PC-3 (cell line): Measurements from ENCODE around the gene EXOC8. TPM values are rescaled to one million over a fixed set of nuclear protein-coding genes. Genes with fewer than 3 reads are reported as not detected.
A peak's percentile ranks its signal among the peaks of the same experiment; 100 is the strongest.

Experiments
- ATAC-seq: fragments of 200-7000 bp; cut with Tn5 transposase; 2 replicates; pipeline ENCODE4 v1.9.1; 2020; ENCODE audit warnings: mild to moderate bottlenecking, moderate library complexity
- BruUV-seq: library from RNA; stranded (reverse); fragments of 400-500 nt; replicated peaks from 2 replicates; lab custom pipeline; 2021; lab: Mats Ljungman, UMichigan
- CTCF ChIA-PET: fragments of 300-600 bp; sonication (Branson Sonifier 250); formaldehyde crosslinking; loops from one replicate; lab custom pipeline; 2022; ENCODE audit warnings: antibody characterized with exemption; lab: Charles Lee
- POLR2A ChIA-PET: fragments of 300-600 bp; sonication (Branson Sonifier 250); formaldehyde crosslinking; loops from one replicate; lab custom pipeline; 2022; ENCODE audit warnings: antibody characterized with exemption; ENCODE audit not compliant: unreplicated experiment; lab: Charles Lee
- DNase-seq: peaks from one replicate; pipeline ENCODE4 v3.0.0-alpha.2; 2015
- H2AFZ ChIP-seq: fragments of 300-600 bp; sonication (generic); 2 replicates; pipeline ENCODE4 v1.6.0; 2016; ENCODE audit warnings: antibody characterized with exemption, low read length
- H3F3A ChIP-seq: fragments of 300-600 bp; sonication (generic); one replicate; pipeline ENCODE4 v1.6.0; 2017; ENCODE audit warnings: antibody characterized with exemption, low read length, control low read depth, mild to moderate bottlenecking; ENCODE audit not compliant: unreplicated experiment
- H3K27ac ChIP-seq: fragments of 300-600 bp; sonication (generic); 2 replicates; pipeline ENCODE4 v1.5.1; 2016; ENCODE audit warnings: mild to moderate bottlenecking, low read length
- H3K27me3 ChIP-seq: fragments of 300-600 bp; sonication (generic); 2 replicates; pipeline ENCODE4 v1.6.1; 2016; ENCODE audit warnings: low read length, mixed read lengths
- H3K36me3 ChIP-seq: fragments of 300-600 bp; sonication (generic); 2 replicates; pipeline ENCODE4 v1.6.1; 2016; ENCODE audit warnings: low read depth, mixed run types, low read length, mixed read lengths
- H3K4me1 ChIP-seq: fragments of 300-600 bp; sonication (generic); 2 replicates; pipeline ENCODE4 v1.5.1; 2016; ENCODE audit warnings: low read length; ENCODE audit not compliant: insufficient read depth
- H3K4me2 ChIP-seq: fragments of 300-600 bp; sonication (generic); 2 replicates; pipeline ENCODE4 v1.6.0; 2016; ENCODE audit warnings: low read length
- H3K4me3 ChIP-seq: fragments of 300-600 bp; sonication (generic); 2 replicates; pipeline ENCODE4 v1.5.1; 2016; ENCODE audit warnings: mild to moderate bottlenecking, low read length, mixed read lengths
- H3K79me2 ChIP-seq: fragments of 300-600 bp; sonication (generic); 2 replicates; pipeline ENCODE4 v1.6.1; 2017; ENCODE audit warnings: low read length, mixed read lengths
- H3K9ac ChIP-seq: fragments of 300-600 bp; sonication (generic); 2 replicates; pipeline ENCODE4 v1.6.0; 2016; ENCODE audit warnings: mild to moderate bottlenecking, low read length
- H3K9me2 ChIP-seq: fragments of 300-600 bp; sonication (generic); replicated peaks from 2 replicates; pipeline ENCODE4 v1.6.1; 2016; ENCODE audit warnings: mixed run types, low read length, mixed read lengths
- H3K9me3 ChIP-seq: fragments of 300-600 bp; sonication (generic); 2 replicates; pipeline ENCODE4 v1.6.1; 2016; ENCODE audit warnings: low read length, mixed read lengths
- H4K20me1 ChIP-seq: fragments of 300-600 bp; sonication (generic); 2 replicates; pipeline ENCODE4 v1.6.1; 2016; ENCODE audit warnings: low read length, mixed read lengths
- CTCF ChIP-seq: fragments of 300-600 bp; sonication (generic); conservative IDR thresholded peaks from 2 replicates; pipeline ENCODE4 v1.5.1; 2017; ENCODE audit warnings: antibody characterized with exemption, low read depth, mild to moderate bottlenecking, low read length
- EZH2 ChIP-seq: fragments of 300-600 bp; sonication (generic); IDR thresholded peaks from one replicate; pipeline ENCODE4 v1.6.1; 2017; ENCODE audit warnings: antibody characterized with exemption, mild to moderate bottlenecking, low read length; ENCODE audit not compliant: unreplicated experiment
- EZH2phosphoT487 ChIP-seq: fragments of 300-600 bp; sonication (generic); IDR thresholded peaks from 2 replicates; pipeline ENCODE4 v1.6.1; 2018; ENCODE audit warnings: mild to moderate bottlenecking, antibody characterized with exemption, low read length, borderline replicate concordance
- intact Hi-C: fragments of 100-400 bp; cut with micrococcal nuclease; formaldehyde crosslinking; loops from 2 replicates; pipeline ENCODE4 v1.9.0; 2023
- total RNA-seq: library from RNA; depleted of rRNA; stranded (reverse); fragments of >200 nt; gene quantifications from 2 replicates; pipeline ENCODE4 v1.2.3, GENCODE V29; 2014

EXOC8 gene
- total RNA-seq, 1 experiment from 2014 or later = 14.0 TPM

- H3K9me2 ChIP-seq = no peaks in the 10 kb centered on the region
- H3K4me3 ChIP-seq = no peak overlapping the region
- intact Hi-C loops = no loop called here
- no peak for DNase-seq
- ChIA-PET POLR2A (interaction anchor here (0.6 kb wide), 1 partner anchor 57 kb away, joined by 4 read pairs; no protein-coding TSS in a partner anchor), CTCF (no interaction called here)
- H3K27me3 ChIP-seq = no peaks in the 10 kb centered on the region
- peaks cover 5% of the 10 kb centered on the region; the same call in 1 of the 2 replicates for H3K36me3 ChIP-seq
- BruUV-seq = no TSS peak
- TF ChIP-seq EZH2 (no peak), EZH2phosphoT487 (no peak), CTCF (no peak)
- no peak for ATAC-seq
- no peaks in the 10 kb centered on the region for H3F3A ChIP-seq
- H3K9me3 ChIP-seq = no peaks in the 10 kb centered on the region
- H2AFZ ChIP-seq = no peak overlapping the region
- H3K4me1 ChIP-seq = no peaks in the 10 kb centered on the region
- H3K27ac ChIP-seq = no peak overlapping the region
- no peak overlapping the region for H3K9ac ChIP-seq
- no peak overlapping the region for H3K4me2 ChIP-seq
- H3K79me2 ChIP-seq = no peaks in the 10 kb centered on the region
- H4K20me1 ChIP-seq = no peaks in the 10 kb centered on the region; the same call in 1 of the 2 replicates
These were observed 24.7 kb upstream of the EXOC8 start for GRCh38 chr1:231362325-231362724.

- no TSS peak for BruUV-seq
- Histone ChIP-seq H3K27me3 (no peaks in the 10 kb centered on the region), H3K79me2 (no peaks in the 10 kb centered on the region), H3F3A (no peaks in the 10 kb centered on the region), H3K4me3 (no peak overlapping the region), H3K9me2 (no peaks in the 10 kb centered on the region), H3K9me3 (no peaks in the 10 kb centered on the region), H3K4me2 (no peak overlapping the region), H3K4me1 (no peaks in the 10 kb centered on the region), H2AFZ (no peak overlapping the region), H3K27ac (no peak overlapping the region), H3K36me3 (peaks cover 5% of the 10 kb centered on the region; the same call in 1 of the 2 replicates), H4K20me1 (no peaks in the 10 kb centered on the region; the same call in 1 of the 2 replicates), H3K9ac (no peak overlapping the region)
- ChIA-PET CTCF (no interaction called here), POLR2A (no interaction called here)
- DNase-seq (peak; percentile 46), ATAC-seq (no peak)
- TF ChIP-seq EZH2phosphoT487 (no peak), EZH2 (no peak)
- intact Hi-C loops = loop anchor here (2.0 kb wide), 1 partner anchor 60 kb away; no protein-coding TSS in a partner anchor
These were observed 21.5 kb upstream of the EXOC8 start for GRCh38 chr1:231359113-231359512.

- no peaks in the 10 kb centered on the region for H3K79me2 ChIP-seq
- peak; percentile 79 for DNase-seq
- TF ChIP-seq CTCF = peak; percentile 96
- TF ChIP-seq EZH2phosphoT487 = no peak
- no peak overlapping the region for H3K4me2 ChIP-seq
- H3K27me3 ChIP-seq = no peaks in the 10 kb centered on the region
- ChIA-PET CTCF (interaction anchor here (0.8 kb wide), 1 partner anchor 226 kb away, joined by 5 read pairs; no protein-coding TSS in a partner anchor), POLR2A (no interaction called here)
- no peak overlapping the region for H3K9ac ChIP-seq
- H3K36me3 ChIP-seq = peaks cover 12% of the 10 kb centered on the region
- no peaks in the 10 kb centered on the region for H3K4me1 ChIP-seq
- H3K27ac ChIP-seq = no peak overlapping the region
- H3K9me2 ChIP-seq = no peaks in the 10 kb centered on the region
- H3K9me3 ChIP-seq = no peaks in the 10 kb centered on the region
- peak; percentile 91 for ATAC-seq
- no peak overlapping the region for H2AFZ ChIP-seq
- BruUV-seq = no TSS peak
- intact Hi-C loops = loop anchor here (1.0 to 2.0 kb wide), 6 partner anchors 61 to 246 kb away; no protein-coding TSS in a partner anchor
- H3F3A ChIP-seq = no peaks in the 10 kb centered on the region
- no peak overlapping the region for H3K4me3 ChIP-seq
- no peaks in the 10 kb centered on the region; the same call in 1 of the 2 replicates for H4K20me1 ChIP-seq
These were observed 20.2 kb upstream of the EXOC8 start for GRCh38 chr1:231357831-231358354.
